Neural crest cell (in vitro differentiated cells): ENCODE results near the gene NOS1AP. TPM values are rescaled to one million over a fixed set of nuclear protein-coding genes. Genes with fewer than 3 reads are reported as not detected.

Experiments
- DNase-seq: peaks from one replicate; pipeline ENCODE4 v3.0.0; 2021; ENCODE audit warnings: low read depth, mixed read lengths, low spot score
- H3K27ac Mint-ChIP-seq: one replicate; pipeline ENCODE4 v1.8.0; 2021; ENCODE audit warnings: mild to moderate bottlenecking, mixed read lengths; ENCODE audit not compliant: unreplicated experiment
- H3K27me3 Mint-ChIP-seq: 2 replicates; pipeline ENCODE4 v1.8.0; 2021; ENCODE audit warnings: low read depth, mild to moderate bottlenecking, mixed read lengths
- H3K36me3 Mint-ChIP-seq: 2 replicates; pipeline ENCODE4 v1.8.0; 2021; ENCODE audit warnings: low read depth, mild to moderate bottlenecking, mixed read lengths
- H3K4me1 Mint-ChIP-seq: 2 replicates; pipeline ENCODE4 v1.8.0; 2021; ENCODE audit warnings: mixed read lengths
- H3K4me3 Mint-ChIP-seq: one replicate; pipeline ENCODE4 v1.8.0; 2021; ENCODE audit warnings: mild to moderate bottlenecking, mixed read lengths
- H3K9me3 Mint-ChIP-seq: 2 replicates; pipeline ENCODE4 v1.8.0; 2021; ENCODE audit warnings: mixed read lengths
- long read RNA-seq: library from polyadenylated mRNA; unstranded; transcript quantifications from one replicate; pipeline ENCODE4 v2.0.0, GENCODE V29; 2020
- total RNA-seq: library from RNA; stranded (reverse); gene quantifications from 2 replicates; pipeline ENCODE4 v1.2.1, GENCODE V29; 2021
- TF ChIP-seq, protein P1 (sequence below): fragments of 200-600 bp; sonication (generic); conservative IDR thresholded peaks from 2 replicates; pipeline ENCODE4 v1.5.0; 2021; ENCODE audit warnings: antibody characterized with exemption, mild to moderate bottlenecking

NOS1AP gene
- 7.0 and 7.1 TPM in 2 replicates for total RNA-seq
- long read RNA-seq, partial matches to known transcripts: 0 of 1 reads
- long read RNA-seq, other reads (novel, unspliced or antisense): 1 of 1 reads

DNA sequence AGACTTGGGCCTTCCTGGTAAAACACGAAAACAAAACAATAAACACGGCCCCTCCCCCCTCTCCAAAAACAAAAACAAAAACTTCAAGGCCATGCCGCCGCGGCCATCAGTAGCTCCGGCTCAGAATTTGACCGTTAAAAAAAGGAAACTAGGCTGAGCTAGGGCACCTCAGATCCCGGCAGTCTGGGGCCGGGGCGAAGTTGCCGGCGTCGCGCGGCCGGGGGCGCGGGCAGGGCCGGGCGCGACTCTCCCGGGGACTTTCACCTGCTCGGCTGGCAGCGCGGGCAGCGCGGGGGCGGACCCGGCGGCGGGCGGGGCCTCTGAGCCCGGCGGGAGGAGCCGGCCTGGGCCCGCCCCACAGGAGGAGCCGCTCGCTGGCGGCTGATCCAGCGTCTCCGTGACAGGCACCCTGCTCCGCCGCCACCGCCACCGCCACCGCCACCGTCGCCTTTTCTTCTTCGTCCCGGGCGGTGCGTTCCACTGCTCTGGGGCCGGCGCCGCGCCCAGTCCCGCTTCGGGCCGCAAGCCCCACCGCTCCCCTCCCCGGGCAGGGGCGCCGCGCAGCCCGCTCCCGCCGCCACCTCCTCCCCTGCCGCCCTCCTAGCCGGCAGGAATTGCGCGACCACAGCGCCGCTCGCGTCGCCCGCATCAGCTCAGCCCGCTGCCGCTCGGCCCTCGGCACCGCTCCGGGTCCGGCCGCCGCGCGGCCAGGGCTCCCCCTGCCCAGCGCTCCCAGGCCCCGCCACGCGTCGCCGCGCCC is at the start of gene NOS1AP:
NOS1AP (plus strand) TSS at position 358 of the 760 bp plus-strand sequence. CDS start 487 bp downstream, outside the sequence.
- Mint-ChIP-seq H3K27me3 (peaks cover 34% of the 10 kb centered on the region), H3K27ac (no peak within 1 kb of the TSS), H3K4me3 (peak within 1 kb of the TSS; percentile 89), H3K4me1 (peaks cover 30% of the 10 kb centered on the region), H3K36me3 (no peaks in the 10 kb centered on the region), H3K9me3 (no peaks in the 10 kb centered on the region)
- peak; percentile 65 for DNase-seq
- TF ChIP-seq, protein P1, sequence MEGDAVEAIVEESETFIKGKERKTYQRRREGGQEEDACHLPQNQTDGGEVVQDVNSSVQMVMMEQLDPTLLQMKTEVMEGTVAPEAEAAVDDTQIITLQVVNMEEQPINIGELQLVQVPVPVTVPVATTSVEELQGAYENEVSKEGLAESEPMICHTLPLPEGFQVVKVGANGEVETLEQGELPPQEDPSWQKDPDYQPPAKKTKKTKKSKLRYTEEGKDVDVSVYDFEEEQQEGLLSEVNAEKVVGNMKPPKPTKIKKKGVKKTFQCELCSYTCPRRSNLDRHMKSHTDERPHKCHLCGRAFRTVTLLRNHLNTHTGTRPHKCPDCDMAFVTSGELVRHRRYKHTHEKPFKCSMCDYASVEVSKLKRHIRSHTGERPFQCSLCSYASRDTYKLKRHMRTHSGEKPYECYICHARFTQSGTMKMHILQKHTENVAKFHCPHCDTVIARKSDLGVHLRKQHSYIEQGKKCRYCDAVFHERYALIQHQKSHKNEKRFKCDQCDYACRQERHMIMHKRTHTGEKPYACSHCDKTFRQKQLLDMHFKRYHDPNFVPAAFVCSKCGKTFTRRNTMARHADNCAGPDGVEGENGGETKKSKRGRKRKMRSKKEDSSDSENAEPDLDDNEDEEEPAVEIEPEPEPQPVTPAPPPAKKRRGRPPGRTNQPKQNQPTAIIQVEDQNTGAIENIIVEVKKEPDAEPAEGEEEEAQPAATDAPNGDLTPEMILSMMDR: no peak

DNA sequence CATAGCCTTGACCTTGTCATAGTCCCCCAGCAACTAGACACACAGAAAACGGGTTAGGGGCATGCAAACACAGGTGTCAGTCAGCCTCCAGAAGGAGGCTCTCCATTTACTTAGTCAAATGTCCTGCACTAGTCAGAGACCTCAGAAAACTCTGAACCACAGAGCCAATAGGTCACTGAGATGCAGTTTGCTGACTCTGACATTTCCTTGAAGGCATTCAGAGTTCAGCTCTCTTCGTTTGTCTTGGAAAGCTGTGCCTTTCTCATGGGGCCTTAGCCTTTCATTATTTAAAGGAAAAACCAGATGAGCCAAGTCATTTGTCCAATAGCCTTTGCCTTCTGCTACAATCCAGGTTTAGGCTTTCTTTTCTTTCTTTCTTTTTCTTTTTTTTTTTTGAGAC is 49.3 kb upstream of the NOS1AP start:
- Mint-ChIP-seq H3K27me3 (peaks cover 29% of the 10 kb centered on the region), H3K9me3 (no peaks in the 10 kb centered on the region), H3K4me3 (no peak overlapping the region), H3K27ac (no peak overlapping the region), H3K36me3 (peaks cover 7% of the 10 kb centered on the region), H3K4me1 (peaks cover 16% of the 10 kb centered on the region)
- TF ChIP-seq, protein P1: no peak
- no peak for DNase-seq

DNA sequence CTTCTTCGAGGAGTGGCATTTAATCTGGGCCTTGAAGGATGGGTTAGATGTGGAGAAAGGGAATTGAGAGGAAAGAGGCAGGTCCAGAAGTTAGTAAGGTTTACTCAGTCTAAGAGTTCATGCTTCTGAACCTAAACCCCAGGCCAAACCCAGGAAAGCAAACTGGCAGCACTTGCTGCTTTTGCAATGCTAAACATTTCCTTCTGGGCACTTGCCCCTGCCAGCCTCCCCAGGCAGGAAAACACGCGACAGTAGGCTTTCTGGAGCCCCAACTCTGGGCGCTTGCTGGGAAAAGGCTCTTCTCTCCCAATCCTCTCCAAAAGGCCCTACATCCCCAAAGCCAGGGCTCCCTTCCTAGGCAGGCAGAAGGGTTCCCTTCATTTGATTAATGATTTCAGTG is 48.4 kb upstream of the NOS1AP start:
- Mint-ChIP-seq H3K36me3 (peaks cover 7% of the 10 kb centered on the region), H3K27ac (no peak overlapping the region), H3K4me1 (peaks cover 16% of the 10 kb centered on the region), H3K27me3 (peaks cover 38% of the 10 kb centered on the region), H3K4me3 (peak overlapping the region; percentile 32), H3K9me3 (no peaks in the 10 kb centered on the region)
- TF ChIP-seq, protein P1: no peak
- DNase-seq: no peak

DNA sequence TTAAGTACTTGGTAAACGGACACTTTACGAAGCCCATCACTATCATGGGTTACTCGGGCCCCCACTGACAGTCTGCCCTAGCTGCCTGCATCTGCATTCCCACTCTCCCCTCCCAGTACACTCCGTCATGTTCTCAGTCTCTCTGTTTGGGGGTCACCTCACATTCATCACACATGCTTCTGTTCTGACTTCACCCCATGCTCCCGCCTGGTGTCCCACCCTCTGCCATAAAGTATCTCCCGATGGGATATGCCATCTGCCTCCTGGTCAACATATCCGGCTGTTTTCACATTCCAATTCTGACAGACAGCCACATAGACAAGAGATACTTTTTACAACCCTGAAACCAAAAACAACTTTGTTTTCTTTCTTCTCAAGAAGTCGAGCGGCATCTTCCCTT is 46.9 kb upstream of the NOS1AP start:
- TF ChIP-seq, protein P1: no peak
- peaks cover 7% of the 10 kb centered on the region for H3K9me3 Mint-ChIP-seq
- H3K36me3 Mint-ChIP-seq: peaks cover 3% of the 10 kb centered on the region
- H3K4me1 Mint-ChIP-seq: peaks cover 16% of the 10 kb centered on the region
- DNase-seq: no peak
- H3K4me3 Mint-ChIP-seq: peak overlapping the region; percentile 98
- peaks cover 51% of the 10 kb centered on the region for H3K27me3 Mint-ChIP-seq
- no peak overlapping the region for H3K27ac Mint-ChIP-seq

DNA sequence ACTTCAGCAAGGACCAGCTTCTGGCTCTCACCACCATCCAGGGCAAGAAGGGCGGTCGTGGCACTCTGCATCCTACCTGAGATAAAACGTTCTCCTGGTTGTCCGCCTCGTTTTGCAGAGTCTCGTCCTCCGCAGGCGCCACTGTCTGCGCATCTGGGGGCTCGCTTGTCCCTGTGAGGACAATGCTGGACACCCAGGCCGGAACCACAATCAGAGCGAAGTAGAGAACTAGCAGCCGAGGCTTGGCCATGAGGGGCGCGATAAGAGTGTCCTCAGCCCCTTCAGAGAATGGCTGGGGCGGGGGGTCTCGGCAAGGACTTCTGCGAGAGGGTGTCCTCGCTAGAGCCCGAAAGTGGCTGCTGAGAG is 46.3 kb upstream of the NOS1AP start:
- Mint-ChIP-seq H3K9me3 (peaks cover 7% of the 10 kb centered on the region), H3K27ac (no peak overlapping the region), H3K36me3 (no peaks in the 10 kb centered on the region), H3K4me1 (peaks cover 16% of the 10 kb centered on the region), H3K4me3 (peak overlapping the region; percentile 98), H3K27me3 (peaks cover 55% of the 10 kb centered on the region)
- TF ChIP-seq, protein P1: no peak
- no peak for DNase-seq
